COLO668 (cell line): ENCODE data around the gene MRAP.

Experiments used
- DNase-seq: peaks from one replicate; lab custom pipeline; 2025; ENCODE audit not compliant: unreplicated experiment; lab: John Stamatoyannopoulos, UW

The MRAP gene

DNA sequence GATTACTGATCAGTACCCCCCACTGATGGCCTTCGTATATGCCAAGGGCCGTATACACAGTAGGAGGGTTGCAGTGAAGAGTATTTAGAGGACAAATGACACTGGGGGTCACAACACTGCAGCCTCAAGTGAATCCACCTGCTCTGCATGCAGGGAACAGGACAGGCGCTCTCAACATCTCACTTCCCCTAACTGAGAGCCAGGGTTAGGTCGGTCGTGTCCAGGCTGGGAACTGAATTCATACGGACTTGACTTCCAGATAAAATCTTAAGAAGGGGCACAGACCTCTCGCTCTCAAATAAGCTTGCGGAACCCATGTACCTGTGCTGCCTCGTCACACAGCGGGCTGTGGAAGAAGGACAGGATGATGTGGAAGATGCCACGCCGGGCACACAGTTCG lies 22.8 kb downstream of the MRAP start:
- DNase-seq, result no peak

GRCh38 chr21:32322103-32322502 lies 23.4 kb downstream of the MRAP start:
- no peak for DNase-seq

- DNase-seq, result no peak
Observed at GRCh38 chr21:32322676-32323075, 24.0 kb downstream of the MRAP start.

DNA sequence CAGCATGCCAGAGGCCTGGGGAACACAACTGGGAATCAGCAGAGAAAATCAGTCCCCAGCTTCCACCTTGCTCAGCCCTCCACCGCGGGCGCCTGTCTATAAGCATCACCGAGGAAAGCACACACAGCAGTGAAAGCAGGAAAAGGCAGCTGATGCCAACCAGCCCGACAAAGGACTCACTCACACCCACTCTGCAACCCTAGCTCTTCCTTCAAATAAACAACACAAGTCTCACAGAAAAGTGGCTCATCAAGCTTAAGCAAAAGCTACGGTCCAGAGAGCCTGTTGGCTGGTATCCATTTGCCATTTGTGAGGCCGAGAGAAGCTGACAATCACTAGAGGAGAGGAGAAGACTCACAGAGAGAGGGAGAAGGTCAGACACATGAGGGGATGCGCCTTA lies 27.1 kb downstream of the MRAP start:
- no peak for DNase-seq

DNA sequence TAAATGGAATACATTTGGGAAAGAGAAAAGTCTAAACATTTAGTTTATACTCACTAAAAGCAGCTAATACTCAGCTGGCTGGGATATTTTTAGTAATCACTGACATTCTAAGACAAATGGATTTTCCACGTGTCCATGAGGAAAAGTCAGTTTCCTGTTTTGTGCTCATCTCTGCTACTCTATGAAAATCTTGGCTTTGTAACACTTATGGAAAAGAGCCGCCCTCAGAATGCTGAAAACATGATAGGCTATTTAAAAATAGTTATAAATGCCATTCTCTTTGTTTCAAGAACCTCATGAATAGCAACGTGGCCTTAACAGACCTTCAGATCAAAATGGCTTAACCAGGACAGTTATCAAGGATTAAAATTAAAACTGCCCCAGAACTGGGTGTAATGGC lies 29.9 kb downstream of the MRAP start:
- DNase-seq, result no peak

DNA sequence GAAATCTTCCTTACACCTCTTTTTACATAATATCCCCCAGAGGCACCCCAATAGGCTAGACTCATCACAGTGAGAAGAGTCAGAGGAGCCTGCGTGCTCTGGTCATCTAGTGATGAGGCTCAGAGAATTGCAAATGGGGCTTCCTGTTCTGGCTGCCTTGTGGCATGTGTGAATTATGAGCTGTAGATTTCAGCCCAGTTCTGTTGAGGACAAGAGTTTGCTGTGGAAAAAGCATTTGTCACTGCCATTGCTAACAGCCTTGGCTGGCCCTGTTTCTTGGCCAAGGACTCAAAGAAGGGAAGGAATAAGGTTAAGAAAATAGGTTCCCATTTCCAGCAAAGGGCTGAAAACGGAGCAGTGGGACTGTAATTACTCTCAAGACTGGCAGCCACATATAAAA lies 30.7 kb downstream of the MRAP start:
- no peak for DNase-seq

DNA sequence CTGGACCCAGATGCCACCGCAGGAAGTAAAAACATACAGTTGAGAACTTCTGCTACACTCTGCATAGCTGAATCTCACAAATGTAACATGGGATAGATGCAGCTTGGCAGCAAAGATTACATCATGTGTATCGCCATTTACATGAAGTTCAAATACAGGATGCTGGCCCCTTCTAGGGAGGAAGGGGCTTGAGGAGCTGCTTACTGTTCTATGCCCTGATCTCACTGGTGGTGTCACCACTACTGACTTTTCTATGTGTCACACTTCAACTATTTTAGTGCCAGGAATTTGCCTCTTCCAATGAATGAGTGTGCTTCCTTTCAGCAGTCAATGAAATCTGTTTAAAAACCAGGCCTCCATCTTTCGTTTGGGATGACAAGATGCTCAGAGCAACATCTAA lies 31.1 kb downstream of the MRAP start:
- no peak for DNase-seq

DNA sequence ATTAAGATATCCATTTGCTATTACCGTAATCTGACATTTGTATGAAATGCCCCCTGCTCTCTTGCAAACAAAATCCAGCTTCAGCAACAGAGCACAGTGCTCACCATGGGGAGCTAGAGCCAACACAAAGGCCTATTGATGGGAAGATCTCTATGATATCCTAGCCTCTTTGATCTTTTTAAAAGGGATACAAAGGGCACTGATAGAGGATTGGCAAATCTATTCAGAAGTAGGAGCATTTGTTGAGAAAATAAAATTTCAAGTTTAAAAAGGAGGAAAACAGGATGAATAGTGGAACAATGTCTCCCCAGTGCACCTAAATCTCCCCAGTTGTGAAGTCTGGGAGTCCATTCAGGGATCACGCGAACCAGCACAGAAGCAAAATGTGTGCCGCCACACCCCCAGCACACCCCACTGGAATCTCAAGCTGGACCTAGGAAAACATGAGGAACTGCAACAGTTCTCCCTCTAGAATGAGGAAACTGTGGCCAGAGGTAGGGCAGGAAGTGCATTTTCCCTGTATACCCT lies 32.2 kb downstream of the MRAP start:
- no peak for DNase-seq

- no peak for DNase-seq
Observed at GRCh38 chr21:32331444-32332305, 33.0 kb downstream of the MRAP start.

GRCh38 chr21:32332463-32332951 lies 33.9 kb downstream of the MRAP start:
- no peak for DNase-seq

DNA sequence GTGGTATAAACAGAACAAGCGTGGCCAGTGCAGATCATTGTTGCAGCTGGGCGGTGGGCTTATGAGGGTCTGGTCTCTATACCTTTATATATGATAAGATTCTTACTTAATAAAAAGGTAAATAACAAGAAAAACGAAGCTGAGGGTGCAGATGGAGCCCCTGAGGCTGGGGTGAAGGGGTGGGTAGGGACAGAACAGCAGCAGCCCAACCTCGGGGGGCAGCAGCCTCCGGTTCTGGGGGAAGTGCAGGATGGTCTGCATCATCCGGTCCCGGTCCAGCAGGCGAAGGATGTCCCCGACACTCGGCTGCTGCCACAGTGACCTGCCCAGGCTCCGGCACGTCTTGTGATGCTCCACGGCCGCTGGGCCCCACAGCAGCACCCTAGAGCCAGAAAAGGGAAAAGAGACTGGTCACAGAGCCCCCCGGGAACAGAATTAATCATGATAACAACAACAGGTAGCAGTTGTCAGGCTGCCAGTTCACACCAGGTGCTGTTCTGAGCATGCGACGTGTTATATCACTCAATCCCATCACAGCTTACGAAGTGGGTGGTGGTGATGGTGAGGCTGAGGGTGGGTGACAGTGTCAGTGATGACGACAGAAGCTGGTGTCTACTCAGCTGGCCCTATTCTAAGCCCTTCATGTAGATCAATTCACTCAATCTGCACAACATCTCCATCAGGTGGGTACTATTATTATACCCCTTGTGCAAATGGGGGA lies 35.5 kb downstream of the MRAP start:
- no peak for DNase-seq

DNA sequence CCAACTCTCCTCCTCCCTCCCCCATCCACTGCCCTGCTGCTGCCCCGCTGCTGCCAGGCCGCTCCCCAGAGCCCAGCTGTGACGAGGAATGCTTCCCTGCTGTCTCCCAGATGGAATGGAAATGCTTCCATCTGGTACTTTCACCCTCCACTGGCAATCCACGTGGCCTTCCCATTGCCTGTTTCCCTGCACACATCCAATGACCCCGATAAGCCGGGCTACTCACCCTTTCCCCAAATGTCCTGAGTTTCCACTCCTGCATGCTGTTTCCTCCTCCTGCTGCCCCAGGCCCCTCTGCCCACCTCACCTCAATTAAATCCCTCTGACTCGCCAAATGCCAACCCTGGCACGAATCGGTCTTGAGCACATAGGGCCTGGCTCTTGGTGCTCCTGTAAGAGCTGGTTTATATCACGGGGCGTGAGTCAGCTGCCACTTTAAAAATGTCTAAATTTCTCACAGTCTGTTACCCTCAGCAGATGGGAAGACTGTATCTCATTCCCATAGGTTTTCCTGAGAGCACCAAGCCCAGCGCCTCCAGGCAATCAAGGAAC lies 36.4 kb downstream of the MRAP start:
- DNase-seq, result no peak

DNA sequence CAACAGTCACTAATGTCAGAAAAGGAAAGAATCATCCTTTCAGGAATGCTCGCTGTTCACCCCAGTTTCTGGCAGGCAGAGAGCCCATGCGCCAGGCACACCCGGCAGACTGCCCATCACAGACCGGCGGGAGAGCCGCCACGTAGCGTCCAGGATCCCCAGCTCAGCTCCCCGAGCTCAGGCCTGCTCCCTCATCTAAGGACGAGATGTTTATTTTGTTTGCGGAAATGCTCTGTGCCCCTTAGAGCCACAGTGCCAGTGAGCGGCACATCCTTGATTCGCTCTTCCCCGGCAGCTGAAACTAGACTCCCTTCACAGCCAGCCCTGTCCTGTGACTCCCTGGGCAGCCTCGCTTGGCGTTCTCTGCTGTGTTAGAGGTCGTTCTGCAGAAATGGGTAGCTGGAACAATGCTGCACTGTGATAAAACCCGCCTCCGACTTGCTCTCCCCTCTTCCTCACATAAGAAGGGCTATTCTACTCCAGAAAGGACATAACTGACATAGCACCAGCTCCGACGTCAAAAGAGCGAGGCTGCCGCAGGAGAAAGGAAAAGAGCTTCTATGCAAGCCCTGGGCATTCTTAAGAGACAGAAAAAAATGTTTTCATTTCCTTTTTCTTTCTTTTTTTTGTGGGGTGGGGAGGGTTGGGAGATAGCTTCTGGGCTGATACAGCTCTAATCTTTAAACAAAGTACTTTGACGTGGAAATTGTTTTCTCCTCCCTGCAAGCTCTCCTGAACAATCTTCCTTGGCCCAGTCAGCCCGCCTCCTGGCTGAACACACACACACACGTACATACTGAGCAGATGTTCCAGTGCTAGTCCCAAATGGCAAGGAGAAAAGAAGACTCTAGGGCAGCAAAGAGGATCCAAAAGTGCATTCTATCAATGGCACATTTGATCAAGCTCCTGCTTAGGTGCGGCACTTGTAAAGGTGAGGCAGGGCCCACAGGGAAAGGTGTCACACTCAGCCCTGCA lies 37.2 kb downstream of the MRAP start:
- DNase-seq, result no peak

DNA sequence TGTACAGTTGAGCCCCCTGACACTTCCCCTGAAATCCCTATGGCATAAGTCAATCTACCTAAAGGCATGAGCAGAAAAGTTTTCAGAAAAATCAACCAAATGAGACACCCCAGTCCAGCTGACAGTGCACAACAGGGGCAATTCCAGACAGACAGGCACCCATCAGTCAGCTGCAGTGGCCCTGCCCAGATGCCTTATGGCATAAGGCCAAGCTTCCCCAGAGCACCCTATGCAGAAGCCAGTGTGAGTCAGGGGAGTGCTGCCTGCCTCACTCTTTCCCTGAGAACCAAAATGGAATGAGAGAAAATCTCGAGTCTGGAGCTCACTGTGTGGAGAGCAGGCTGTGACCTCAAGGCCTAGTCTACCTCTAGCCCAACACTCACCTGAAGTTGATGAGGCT lies 38.1 kb downstream of the MRAP start:
- no peak for DNase-seq

DNA sequence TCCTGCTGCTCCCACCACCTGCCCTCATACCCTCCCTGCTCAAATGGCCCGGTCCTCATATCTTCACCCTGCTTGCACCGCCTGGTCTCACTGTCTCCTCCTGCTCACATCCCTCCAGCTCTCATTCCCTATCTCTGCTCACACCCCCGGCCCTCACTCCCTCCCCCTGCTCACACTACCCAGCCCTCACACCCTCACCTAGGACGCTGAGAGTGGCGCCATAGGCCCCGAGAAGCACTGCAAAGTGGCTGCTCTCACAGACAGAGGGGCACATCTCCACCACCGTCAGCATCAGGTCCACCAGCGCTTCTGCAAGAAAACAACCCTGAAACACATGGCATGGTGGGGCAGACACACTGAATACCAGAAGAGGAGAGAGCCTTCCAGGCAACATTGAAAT lies 38.6 kb downstream of the MRAP start:
- no peak for DNase-seq

DNA sequence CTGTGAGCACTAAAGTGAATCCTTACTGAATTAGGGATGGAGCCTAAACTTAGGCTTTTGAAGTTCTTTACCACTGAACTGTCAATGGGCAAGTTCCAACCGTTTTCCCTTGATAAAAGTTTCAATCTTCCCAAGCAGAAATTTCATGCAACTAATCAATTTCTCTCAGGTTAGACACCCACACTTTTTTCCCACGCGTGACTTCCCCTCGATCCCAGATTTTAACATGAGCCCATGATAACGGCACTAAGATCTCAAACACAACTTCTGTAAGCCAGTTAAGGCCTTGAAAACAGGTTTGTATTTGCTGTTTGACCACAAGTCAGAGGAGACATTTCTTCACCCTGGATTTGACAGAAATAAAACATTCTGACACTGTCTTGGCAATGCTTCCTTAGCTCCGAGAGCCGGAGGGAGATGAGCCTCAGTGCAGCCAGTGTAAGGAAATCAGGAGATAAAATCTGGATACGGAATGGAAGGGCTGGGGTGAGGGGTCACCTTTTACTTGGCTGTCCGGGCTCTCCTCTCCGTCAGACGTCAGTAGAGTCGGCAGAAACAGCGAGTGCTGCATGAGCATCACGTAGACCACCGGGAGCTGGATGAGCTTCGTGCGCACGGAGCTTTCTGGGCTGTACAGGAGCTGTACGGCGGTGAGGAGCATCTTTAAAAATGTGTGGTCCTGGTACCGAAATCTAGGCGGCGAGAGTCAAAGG lies 39.7 kb downstream of the MRAP start:
- DNase-seq, result no peak

DNA sequence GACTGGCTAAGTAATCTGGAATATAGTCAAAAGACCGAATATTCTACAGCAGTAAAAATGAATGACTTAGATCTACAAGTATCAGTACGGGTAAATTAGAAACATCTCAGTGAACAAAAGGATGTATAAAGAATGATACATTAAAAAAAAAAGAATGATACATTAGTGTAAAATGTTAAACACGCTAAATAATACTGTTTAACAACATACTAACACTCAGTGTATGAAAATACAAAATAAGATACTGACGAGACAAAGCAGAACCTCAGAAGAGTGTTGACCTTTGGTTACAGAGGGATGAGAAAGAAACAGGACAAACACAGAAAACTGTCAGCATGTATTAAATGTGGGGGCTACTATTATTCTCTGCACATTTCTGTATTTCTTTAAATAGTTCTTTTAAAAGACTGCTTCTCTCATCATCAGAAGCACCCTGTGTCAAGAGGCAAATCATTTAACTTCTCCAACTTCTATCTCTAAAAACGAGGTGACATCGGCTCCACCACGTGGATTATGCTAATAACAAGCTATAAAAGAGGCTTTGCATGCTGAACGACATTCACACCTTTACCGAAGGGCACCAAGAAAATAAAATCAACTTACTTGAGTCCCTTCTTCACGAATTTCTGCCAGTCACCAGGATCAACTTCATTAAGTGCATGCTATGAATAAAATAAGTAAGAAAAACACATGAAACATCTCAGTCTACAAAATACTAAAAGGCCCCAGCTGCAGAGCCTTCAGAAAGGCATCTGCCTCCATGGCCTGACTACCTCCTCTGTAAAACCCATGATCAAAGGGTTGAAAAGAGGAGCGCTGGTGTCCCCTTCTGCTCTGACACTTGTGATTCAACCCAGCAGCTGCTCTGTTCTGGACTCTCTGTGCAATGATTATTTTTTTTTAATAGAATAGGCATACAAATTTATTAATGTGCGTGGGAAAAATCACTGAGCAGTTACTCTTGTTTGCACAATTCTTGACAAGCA lies 42.5 kb downstream of the MRAP start:
- DNase-seq, result no peak

GRCh38 chr21:32346951-32347350 lies 48.3 kb downstream of the MRAP start:
- no peak for DNase-seq

DNA sequence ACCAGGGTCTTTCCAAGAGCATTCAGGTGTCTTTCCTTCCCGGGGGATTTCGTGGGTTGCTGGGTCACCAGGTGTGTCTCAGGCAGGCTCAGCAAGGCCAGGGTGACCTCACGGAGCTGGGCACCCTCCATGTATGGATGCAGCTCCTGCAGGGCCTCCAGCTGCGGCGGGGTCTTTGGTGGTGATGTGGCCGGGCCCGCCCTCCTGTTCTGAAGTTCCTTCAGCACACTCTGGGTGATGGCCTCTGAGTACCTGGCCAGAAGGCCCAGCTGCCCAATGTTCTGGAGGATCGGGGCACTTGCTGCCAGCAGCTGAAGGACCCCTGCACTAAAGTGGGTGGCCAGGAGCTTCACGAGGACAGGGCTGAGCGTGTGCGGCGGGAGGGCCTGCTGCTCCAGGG lies 48.7 kb downstream of the MRAP start:
- no peak for DNase-seq
